ENCODE measurements around the gene CCDC71L. TPM values are rescaled to one million over a fixed set of nuclear protein-coding genes. Genes with fewer than 3 reads are reported as not detected.

The CCDC71L gene
- total RNA-seq, 1 donor from 2014 or later = 33.1 TPM

DNA sequence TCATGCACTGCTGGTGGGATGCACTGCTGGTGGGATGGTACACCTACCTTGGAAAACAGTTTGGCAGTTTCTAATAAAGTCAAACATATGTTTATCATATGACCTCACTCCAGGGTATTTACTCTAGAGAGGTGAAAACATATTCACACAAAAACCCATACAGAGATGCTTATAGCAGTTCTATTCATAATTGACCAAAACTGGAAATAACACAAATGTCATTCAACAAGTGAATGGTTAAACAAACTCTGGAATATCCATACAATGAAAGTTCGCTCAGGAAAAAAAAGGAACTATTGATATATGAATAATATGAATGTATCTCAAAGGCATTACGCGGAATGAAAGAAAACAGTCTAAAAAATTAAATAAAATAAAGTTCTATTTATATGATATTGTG lies 19.5 kb downstream of the CCDC71L start:
- TF ChIP-seq, protein P1, sequence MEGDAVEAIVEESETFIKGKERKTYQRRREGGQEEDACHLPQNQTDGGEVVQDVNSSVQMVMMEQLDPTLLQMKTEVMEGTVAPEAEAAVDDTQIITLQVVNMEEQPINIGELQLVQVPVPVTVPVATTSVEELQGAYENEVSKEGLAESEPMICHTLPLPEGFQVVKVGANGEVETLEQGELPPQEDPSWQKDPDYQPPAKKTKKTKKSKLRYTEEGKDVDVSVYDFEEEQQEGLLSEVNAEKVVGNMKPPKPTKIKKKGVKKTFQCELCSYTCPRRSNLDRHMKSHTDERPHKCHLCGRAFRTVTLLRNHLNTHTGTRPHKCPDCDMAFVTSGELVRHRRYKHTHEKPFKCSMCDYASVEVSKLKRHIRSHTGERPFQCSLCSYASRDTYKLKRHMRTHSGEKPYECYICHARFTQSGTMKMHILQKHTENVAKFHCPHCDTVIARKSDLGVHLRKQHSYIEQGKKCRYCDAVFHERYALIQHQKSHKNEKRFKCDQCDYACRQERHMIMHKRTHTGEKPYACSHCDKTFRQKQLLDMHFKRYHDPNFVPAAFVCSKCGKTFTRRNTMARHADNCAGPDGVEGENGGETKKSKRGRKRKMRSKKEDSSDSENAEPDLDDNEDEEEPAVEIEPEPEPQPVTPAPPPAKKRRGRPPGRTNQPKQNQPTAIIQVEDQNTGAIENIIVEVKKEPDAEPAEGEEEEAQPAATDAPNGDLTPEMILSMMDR (IDR thresholded peaks at IDR 0.05) = no peak
- intact Hi-C loops (cut with micrococcal nuclease) = no loop called here
- H3K27ac Mint-ChIP-seq = no peak overlapping the region
- ATAC-seq (ENCODE audit: low read depth) = no peak
- H3K27me3 Mint-ChIP-seq = no peaks in the 10 kb centered on the region
- no peaks in the 10 kb centered on the region for H3K36me3 Mint-ChIP-seq (ENCODE audit: low read depth)
- H3K9me3 Mint-ChIP-seq = no peaks in the 10 kb centered on the region
- CTCF ChIA-PET = interaction anchor here (1.4 kb wide), 1 partner anchor 95 kb away, joined by 3 read pairs; no protein-coding TSS in a partner anchor
- H3K4me1 Mint-ChIP-seq = peaks cover 23% of the 10 kb centered on the region
- POLR2A ChIA-PET = no interaction called here
- no peak for DNase-seq
- H3K4me3 Mint-ChIP-seq = no peak overlapping the region

DNA sequence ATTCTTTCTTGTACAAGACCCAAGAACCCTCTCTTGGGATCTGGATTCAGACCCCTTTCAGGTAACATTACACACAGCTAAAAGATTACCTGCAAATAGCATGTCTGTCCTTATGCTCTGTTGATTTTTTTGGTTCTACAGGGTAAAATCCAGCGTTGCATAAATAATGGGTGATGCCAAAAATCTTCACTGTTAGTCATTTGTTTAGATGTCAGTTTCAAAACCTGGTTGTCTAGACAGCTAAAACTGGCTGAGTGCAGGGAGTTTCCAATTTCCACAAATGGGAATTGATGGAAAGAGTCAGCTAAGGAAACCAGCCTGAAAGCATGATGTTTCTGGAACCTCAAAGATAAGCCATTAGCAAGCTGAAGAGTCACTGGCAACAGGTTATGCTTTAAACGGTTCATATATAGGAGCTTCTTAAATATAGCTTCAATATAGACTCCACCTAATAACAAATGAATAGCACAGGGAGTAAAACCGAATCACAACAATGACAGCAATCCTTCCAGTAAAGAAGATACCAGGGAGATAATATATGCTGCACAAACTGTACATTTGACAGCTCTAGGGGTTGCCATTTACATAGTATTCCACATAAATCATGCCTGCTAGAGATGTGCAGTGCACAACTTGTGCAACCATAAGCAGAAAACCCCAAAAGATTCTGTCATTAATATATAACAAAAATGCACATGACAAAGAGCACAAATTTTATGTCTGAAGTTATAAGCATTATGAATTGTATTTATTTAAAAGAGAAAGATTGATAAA lies 20.4 kb downstream of the CCDC71L start:
- Mint-ChIP-seq H3K9me3 (no peaks in the 10 kb centered on the region), H3K27me3 (peaks cover under 1% of the 10 kb centered on the region), H3K36me3 (ENCODE audit: low read depth) (no peaks in the 10 kb centered on the region), H3K27ac (no peak overlapping the region), H3K4me3 (no peak overlapping the region), H3K4me1 (peaks cover 23% of the 10 kb centered on the region)
- POLR2A ChIA-PET = no interaction called here
- TF ChIP-seq, protein P1 (IDR thresholded peaks at IDR 0.05) = no peak
- ATAC-seq (ENCODE audit: low read depth) (no peak), DNase-seq (no peak)
- intact Hi-C loops (cut with micrococcal nuclease) = no loop called here
- CTCF ChIA-PET = interaction anchor here (1.3 to 1.4 kb wide), 3 partner anchors 20 to 100 kb away, joined by 3 read pairs; partner anchors contain the start of gene CCDC71L

DNA sequence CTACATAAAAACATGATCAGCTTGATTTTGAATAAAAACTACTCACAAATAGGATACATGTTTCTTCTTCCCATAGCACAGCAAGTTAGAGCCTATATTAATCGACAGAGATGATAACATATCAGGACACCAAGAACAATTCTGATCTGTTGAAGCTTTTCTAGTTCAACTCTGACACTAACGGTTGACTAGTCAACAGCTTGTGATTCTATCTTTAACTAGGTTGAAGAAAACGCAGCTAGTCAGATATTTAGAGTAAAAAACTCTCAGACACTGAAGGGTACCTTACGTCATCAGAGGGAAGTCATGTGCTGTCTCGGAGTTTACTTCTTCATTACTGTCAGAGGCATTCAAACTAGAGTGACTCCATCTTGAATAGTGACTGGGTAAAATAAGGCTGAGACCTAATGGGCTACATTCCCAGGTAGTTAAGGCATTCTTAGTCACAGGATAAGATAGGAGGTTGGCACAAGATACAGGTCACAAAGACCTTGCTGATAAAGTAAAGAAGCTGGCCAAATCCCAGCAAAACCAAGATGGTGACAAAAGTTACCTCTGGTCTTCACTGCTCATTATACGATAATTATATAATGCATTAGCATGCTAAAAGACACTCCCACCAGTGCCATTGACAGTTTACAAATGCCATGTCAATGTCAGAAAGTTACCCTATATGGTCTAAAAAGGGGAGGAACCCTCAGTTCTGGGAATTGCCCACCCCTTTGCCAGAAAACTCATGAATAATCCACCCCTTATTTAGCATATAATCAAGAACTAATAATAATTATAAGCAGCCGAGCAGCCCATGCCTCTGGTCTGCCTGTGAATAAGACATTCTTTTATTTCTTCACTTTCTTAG lies 21.3 kb downstream of the CCDC71L start:
- TF ChIP-seq, protein P1 (IDR thresholded peaks at IDR 0.05) = no peak
- H3K27ac Mint-ChIP-seq = no peak overlapping the region
- POLR2A ChIA-PET = no interaction called here
- CTCF ChIA-PET = interaction anchor here (1.3 to 1.4 kb wide), 3 partner anchors 21 to 101 kb away, joined by 3 read pairs; partner anchors contain the start of gene CCDC71L
- DNase-seq = no peak
- peaks cover 2% of the 10 kb centered on the region for H3K27me3 Mint-ChIP-seq
- ATAC-seq (ENCODE audit: low read depth) = no peak
- intact Hi-C loops (cut with micrococcal nuclease) = no loop called here
- H3K36me3 Mint-ChIP-seq (ENCODE audit: low read depth) = no peaks in the 10 kb centered on the region
- no peaks in the 10 kb centered on the region for H3K9me3 Mint-ChIP-seq
- H3K4me3 Mint-ChIP-seq = no peak overlapping the region
- peaks cover 18% of the 10 kb centered on the region for H3K4me1 Mint-ChIP-seq

DNA sequence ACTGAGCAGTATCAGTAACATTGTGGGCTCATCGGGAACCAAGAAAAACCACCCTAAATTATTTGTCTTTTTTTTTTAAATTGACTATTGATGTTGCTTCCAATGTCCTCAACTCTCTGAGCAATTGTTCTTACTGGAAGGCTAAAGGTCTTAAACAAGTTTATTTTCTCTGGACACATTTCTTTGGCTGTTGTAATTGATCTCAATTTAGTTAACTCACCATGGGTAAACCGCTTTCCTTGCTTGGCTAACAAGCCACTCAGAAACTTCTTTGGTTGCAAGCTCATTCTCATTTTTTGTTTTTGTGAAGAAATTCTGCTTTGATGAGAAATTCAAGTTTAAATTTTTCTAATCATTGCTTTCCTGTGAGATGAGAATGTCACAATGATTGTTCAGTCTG lies 25.5 kb downstream of the CCDC71L start:
- no peak for ATAC-seq (ENCODE audit: low read depth)

More for the DNA sequence above, 25.5 kb downstream of the CCDC71L start:
- H3K27ac Mint-ChIP-seq = no peak overlapping the region
- DNase-seq = no peak
- peaks cover 15% of the 10 kb centered on the region for H3K4me1 Mint-ChIP-seq
- H3K36me3 Mint-ChIP-seq (ENCODE audit: low read depth) = no peaks in the 10 kb centered on the region
- H3K9me3 Mint-ChIP-seq = no peaks in the 10 kb centered on the region
- TF ChIP-seq, protein P1 (IDR thresholded peaks at IDR 0.05) = no peak
- H3K4me3 Mint-ChIP-seq = no peak overlapping the region
- H3K27me3 Mint-ChIP-seq = peaks cover 2% of the 10 kb centered on the region
- intact Hi-C loops (cut with micrococcal nuclease) = no loop called here
- ChIA-PET CTCF (interaction anchor here (0.7 kb wide), 1 partner anchor 151 kb away, joined by 4 read pairs; no protein-coding TSS in a partner anchor), POLR2A (no interaction called here)
